ENCODE measurements around the gene SLC23A1.

GRCh38 chr5:139416651-139417050, 33.6 kb upstream of the SLC23A1 start:
- no peak for TF ChIP-seq TAF1 (IDR thresholded peaks at IDR 0.05; ENCODE audit: low read depth, low read length)
- TF ChIP-seq POLR2AphosphoS5 (IDR thresholded peaks at IDR 0.05; ENCODE audit: low read depth, low read length) = no peak
- no peak for TF ChIP-seq POLR2A (IDR thresholded peaks at IDR 0.05; ENCODE audit: low read depth, low read length)
- TF ChIP-seq SPI1 (IDR thresholded peaks at IDR 0.05; ENCODE audit: low read depth, low read length) = no peak
- TF ChIP-seq POU2F2 (IDR thresholded peaks at IDR 0.05; ENCODE audit: low read depth, low read length) = no peak

Measured in GM12891 (cell line).